PC-9 (cell line): Measurements from ENCODE around the gene ANKRD63.

Source experiments
- CTCF ChIP-seq: fragments of 200-600 bp; sonication (generic); conservative IDR thresholded peaks from 2 replicates; pipeline ENCODE4 v1.6.1; 2017; ENCODE audit warnings: mixed run types, antibody characterized with exemption, mild to moderate bottlenecking, moderate library complexity
- EZH2 ChIP-seq: fragments of 200-600 bp; sonication (generic); IDR thresholded peaks from 2 replicates; pipeline ENCODE4 v1.8.0; 2017; ENCODE audit warnings: antibody characterized with exemption, low read depth

GRCh38 chr15:40263024-40263754 is 19.7 kb downstream of the ANKRD63 start:
- TF ChIP-seq CTCF (no peak), EZH2 (no peak)
